Peyer's patch (tissue), 4 donors: ENCODE data around the gene LGALS7. TPM values are rescaled to one million over a fixed set of nuclear protein-coding genes. Genes with fewer than 3 reads are reported as not detected.
"Not testable (repeated sequence)": the region's sequence is repeated elsewhere in the genome, so short reads cannot be mapped to it uniquely, and the experiment has no call there.

Experiments used
- DNase-seq, 3 donors: peaks; one replicate each; pipeline ENCODE4 v3.0.0-alpha.2; 2017 to 2019
- H3K27ac ChIP-seq, 4 donors: fragments of 200-600 bp; sonication (generic); one replicate each; pipeline ENCODE4 v1.5.1; 2016 to 2019
- H3K27me3 ChIP-seq, 2 donors: fragments of 200-600 bp; sonication (generic); one replicate each; pipeline ENCODE4 v1.5.1; 2019
- H3K36me3 ChIP-seq, 3 donors: fragments of 200-600 bp; sonication (generic); one replicate each; pipeline ENCODE4 v1.5.1; 2016 to 2019
- H3K4me1 ChIP-seq, 4 donors: fragments of 200-600 bp; sonication (generic); one replicate each; pipeline ENCODE4 v1.5.1; 2016 to 2019
- H3K4me3 ChIP-seq, 4 donors: fragments of 200-600 bp; sonication (generic); 1 replicate in 3 of 4; 2 replicates in 1 of 4; pipeline ENCODE4 v1.5.1; 2016 to 2019; ENCODE audit warnings: mild to moderate bottlenecking in 1 of 4
- H3K9me3 ChIP-seq, 4 donors: fragments of 200-600 bp; sonication (generic); one replicate each; pipeline ENCODE4 v1.5.1; 2016 to 2019; ENCODE audit warnings: mild to moderate bottlenecking in 1 of 4
- CTCF ChIP-seq, 6 experiments: fragments of 450-650 bp in 4 of 6; fragments of 200-600 bp in 2 of 6; sonication (generic) in 1 of 6; IDR thresholded peaks; one replicate each; pipeline ENCODE4 v1.5.1; 2017 to 2019; ENCODE audit warnings: antibody characterized with exemption in 6 of 6, mild to moderate bottlenecking in 3 of 6, moderate library complexity in 1 of 6
- POLR2A ChIP-seq, 2 donors: fragments of 450-650 bp; IDR thresholded peaks; one replicate each; pipeline ENCODE4 v1.5.1; 2017; ENCODE audit warnings: antibody characterized with exemption in 2 of 2, mild to moderate bottlenecking in 2 of 2, moderate library complexity in 2 of 2
- total RNA-seq, 4 donors: library from RNA; depleted of rRNA; stranded (reverse); fragments of >200 nt; gene quantifications; one replicate each; pipeline ENCODE4 v1.1.0, GENCODE V29; 2016

LGALS7 gene
- total RNA-seq, 4 donors from 2014 or later = not detected

GRCh38 chr19:38793671-38794070 lies 20.4 kb upstream of the LGALS7 start:
- Histone ChIP-seq H3K9me3 (no peaks in the 10 kb centered on the region), H3K36me3 (no peaks in the 10 kb centered on the region), H3K27me3 (no peaks in the 10 kb centered on the region), H3K4me1 (peaks cover 0 to 4% (median 0%) of the 10 kb centered on the region in 4 donors), H3K27ac (no peak overlapping the region), H3K4me3 (no peak overlapping the region)
- TF ChIP-seq POLR2A (IDR thresholded peaks at IDR 0.05) (no peak), CTCF (IDR thresholded peaks at IDR 0.05) (no peak)
- no peak for DNase-seq

GRCh38 chr19:38793177-38793576 lies 19.9 kb upstream of the LGALS7 start:
- no peak for TF ChIP-seq CTCF (IDR thresholded peaks at IDR 0.05)
- TF ChIP-seq POLR2A (IDR thresholded peaks at IDR 0.05) = no peak
- Histone ChIP-seq H3K9me3 (no peaks in the 10 kb centered on the region), H3K4me1 (peaks cover 0 to 4% (median 0%) of the 10 kb centered on the region in 4 donors), H3K27ac (peak overlapping the region in 1 of 4 donors; percentile 9), H3K27me3 (no peaks in the 10 kb centered on the region), H3K4me3 (no peak overlapping the region), H3K36me3 (no peaks in the 10 kb centered on the region)
- no peak for DNase-seq

- TF ChIP-seq POLR2A (IDR thresholded peaks at IDR 0.05) = peak in 1 of 2 donors; percentile 6
- peak; percentile 25 to 66 (median 41) for TF ChIP-seq CTCF (IDR thresholded peaks at IDR 0.05)
- Histone ChIP-seq H3K4me3 (peak overlapping the region; percentile 7 to 52 (median 35)), H3K4me1 (peaks cover 0 to 4% (median 0%) of the 10 kb centered on the region in 4 donors), H3K36me3 (no peaks in the 10 kb centered on the region), H3K27ac (peak overlapping the region in 2 of 4 donors; percentile 9 to 46), H3K9me3 (no peaks in the 10 kb centered on the region), H3K27me3 (no peaks in the 10 kb centered on the region)
- peak; percentile 44 to 69 (median 67) for DNase-seq
Measured at GRCh38 chr19:38792250-38793111, 19.2 kb upstream of the LGALS7 start.

GRCh38 chr19:38791451-38792064 lies 18.2 kb upstream of the LGALS7 start:
- H3K27ac ChIP-seq = peak overlapping the region in 1 of 4 donors; percentile 46
- not testable (repeated sequence) for H3K36me3 ChIP-seq, DNase-seq, H3K27me3 ChIP-seq, H3K9me3 ChIP-seq, H3K4me1 ChIP-seq
- H3K4me3 ChIP-seq = peak overlapping the region in 1 of 4 donors; percentile 39

- not testable (repeated sequence) for DNase-seq, H3K9me3 ChIP-seq, H3K27me3 ChIP-seq, H3K36me3 ChIP-seq, H3K4me1 ChIP-seq
- Histone ChIP-seq H3K27ac (peak overlapping the region in 1 of 4 donors; percentile 46), H3K4me3 (peak overlapping the region in 1 of 4 donors; percentile 39)
Measured at GRCh38 chr19:38790507-38791403, 17.4 kb upstream of the LGALS7 start.

- no peak for DNase-seq
- H3K4me1 ChIP-seq = peaks cover 0 to 4% (median 0%) of the 10 kb centered on the region in 4 donors
- H3K27me3 ChIP-seq = no peaks in the 10 kb centered on the region
- no peaks in the 10 kb centered on the region for H3K9me3 ChIP-seq
- TF ChIP-seq POLR2A (IDR thresholded peaks at IDR 0.05) (no peak), CTCF (IDR thresholded peaks at IDR 0.05) (no peak)
- H3K27ac ChIP-seq = no peak within 1 kb of the TSS
- no peaks in the 10 kb centered on the region for H3K36me3 ChIP-seq
- H3K4me3 ChIP-seq = no peak within 1 kb of the TSS
Measured at GRCh38 chr19:38788478-38789243, 15.3 kb upstream of the LGALS7 start, which contains the start of gene LGALS7B. Gene LGALS7B (plus strand): TSS chr19:38789200. CDS start chr19:38789227, 27 bp downstream.
